Liver (tissue), 9 donors: ENCODE results near the gene ASNSD1. TPM values are rescaled to one million over a fixed set of nuclear protein-coding genes. Genes with fewer than 3 reads are reported as not detected.
"Not testable (repeated sequence)": the region's sequence is repeated elsewhere in the genome, so short reads cannot be mapped to it uniquely, and the experiment has no call there.

Experiments
- DNase-seq: peaks from one replicate; pipeline ENCODE4 v3.0.0-alpha.2; 2017; ENCODE audit warnings: low spot score
- H3K27ac ChIP-seq, 2 donors: one replicate each; pipeline ENCODE4 v1.7.0; 2013; ENCODE audit warnings: inconsistent platforms in 2 of 2, low read length in 2 of 2, control low read depth in 1 of 2, low read depth in 1 of 2, mild to moderate bottlenecking in 1 of 2
- H3K27me3 ChIP-seq, 4 donors: one replicate each; pipeline versions ENCODE4 v1.6.1 to v1.7.0; 2013; ENCODE audit warnings: low read length in 3 of 4, inconsistent platforms in 1 of 4, mild to moderate bottlenecking in 1 of 4, moderate library complexity in 1 of 4; ENCODE audit not compliant: control insufficient read depth in 4 of 4, insufficient read depth in 4 of 4
- H3K36me3 ChIP-seq, 4 donors: one replicate each; pipeline versions ENCODE4 v1.6.1 to v1.7.0; 2013; ENCODE audit warnings: low read length in 3 of 4, mild to moderate bottlenecking in 3 of 4, low read depth in 1 of 4, moderate library complexity in 1 of 4; ENCODE audit not compliant: control insufficient read depth in 4 of 4, insufficient read depth in 3 of 4
- H3K4me1 ChIP-seq, 4 donors: one replicate each; pipeline versions ENCODE4 v1.6.1 to v1.7.0; 2013; ENCODE audit warnings: low read length in 3 of 4, mild to moderate bottlenecking in 3 of 4, moderate library complexity in 1 of 4; ENCODE audit not compliant: control insufficient read depth in 4 of 4, insufficient read depth in 4 of 4
- H3K4me3 ChIP-seq, 3 donors: one replicate each; pipeline versions ENCODE4 v1.6.1 to v1.7.0; 2013; ENCODE audit warnings: low read length in 3 of 3, control low read depth in 1 of 3, low read depth in 1 of 3, mild to moderate bottlenecking in 1 of 3
- H3K9ac ChIP-seq, 2 donors: one replicate each; pipeline ENCODE4 v1.7.0; 2013; ENCODE audit warnings: low read length in 2 of 2, mild to moderate bottlenecking in 2 of 2, moderate library complexity in 2 of 2, control low read depth in 1 of 2, low read depth in 1 of 2
- H3K9me3 ChIP-seq, 4 donors: one replicate each; pipeline versions ENCODE4 v1.6.1 to v1.7.0; 2013; ENCODE audit warnings: low read length in 3 of 4; ENCODE audit not compliant: control insufficient read depth in 4 of 4
- ATF3 ChIP-seq: IDR thresholded peaks from 2 replicates; pipeline ENCODE4 v1.6.1; 2016; ENCODE audit warnings: antibody characterized with exemption
- CTCF ChIP-seq: fragments of 150-350 bp; IDR thresholded peaks from 2 replicates; pipeline ENCODE4 v1.5.1; 2017; ENCODE audit warnings: improper control_type of control experiment, low read depth, low read length; ENCODE audit not compliant: missing input control
- EGR1 ChIP-seq, 2 donors: IDR thresholded peaks; 2 replicates each; pipeline ENCODE4 v1.6.1; 2016 to 2018; ENCODE audit warnings: antibody characterized with exemption in 2 of 2, low read depth in 2 of 2
- FOXA1 ChIP-seq: IDR thresholded peaks from 2 replicates; pipeline ENCODE4 v1.6.1; 2016; ENCODE audit warnings: antibody characterized with exemption
- FOXA2 ChIP-seq: IDR thresholded peaks from 2 replicates; pipeline ENCODE4 v1.6.1; 2016; ENCODE audit warnings: antibody characterized with exemption
- GABPA ChIP-seq, 2 donors: IDR thresholded peaks in 1 of 2; conservative IDR thresholded peaks in 1 of 2; 2 replicates each; pipeline ENCODE4 v1.6.1; 2016; ENCODE audit warnings: antibody characterized with exemption in 2 of 2, mild to moderate bottlenecking in 1 of 2, moderate library complexity in 1 of 2
- HNF4A ChIP-seq, 2 donors: conservative IDR thresholded peaks; 2 replicates each; pipeline ENCODE4 v1.6.1; 2016; ENCODE audit warnings: antibody characterized with exemption in 2 of 2, mild to moderate bottlenecking in 2 of 2
- HNF4G ChIP-seq: IDR thresholded peaks from 2 replicates; pipeline ENCODE4 v1.6.1; 2016; ENCODE audit warnings: antibody characterized with exemption
- JUND ChIP-seq, 2 donors: IDR thresholded peaks; 2 replicates each; pipeline ENCODE4 v1.6.1; 2016; ENCODE audit warnings: antibody characterized with exemption in 2 of 2
- MAX ChIP-seq: IDR thresholded peaks from 2 replicates; pipeline ENCODE4 v1.6.1; 2016; ENCODE audit warnings: antibody characterized with exemption
- NR2F2 ChIP-seq: IDR thresholded peaks from 2 replicates; pipeline ENCODE4 v1.6.1; 2016; ENCODE audit warnings: antibody characterized with exemption
- REST ChIP-seq: IDR thresholded peaks from 2 replicates; pipeline ENCODE4 v1.6.1; 2016; ENCODE audit warnings: antibody characterized with exemption, mild to moderate bottlenecking
- RXRA ChIP-seq, 2 donors: IDR thresholded peaks; 2 replicates each; pipeline ENCODE4 v1.6.1; 2017 to 2018; ENCODE audit warnings: antibody characterized with exemption in 2 of 2, mild to moderate bottlenecking in 1 of 2
- ZBTB33 ChIP-seq: IDR thresholded peaks from 2 replicates; pipeline ENCODE4 v1.6.1; 2016; ENCODE audit warnings: antibody characterized with exemption
- whole genome bisulfite sequencing: extraction: QIAGEN DNeasy Blood & Tissue Kit; methylation state at CpG from one replicate; pipeline ENCODE4 v1.1.7; 2013; 5-methylcytosine and 5-hydroxymethylcytosine counted together
- polyA plus RNA-seq, 2 donors: library from polyadenylated mRNA; stranded (reverse) in 1 of 2; unstranded in 1 of 2; fragments of 200-250 nt in 1 of 2; fragments of >200 nt in 1 of 2; fragmentation: Nextera tagmentation in 1 of 2; extraction: Ambion mirVana in 1 of 2; gene quantifications; one replicate each; pipeline versions ENCODE4 v1.2.1 to v1.2.3, GENCODE V29; 2013 to 2015
- total RNA-seq, 2 donors: library from RNA; depleted of rRNA; stranded (reverse); fragments of >200 nt; gene quantifications; one replicate each; pipeline ENCODE4 v1.2.3, GENCODE V29; 2014
- donor health status: healthy.
- donor health status: healthy.
- donor health status: healthy.
- donor health status: healthy.
- donor health status: healthy.

The ASNSD1 gene
- total and polyA plus RNA-seq, 4 donors = 19.8 to 33.0 (median 25.5) TPM

- TF ChIP-seq MAX (no peak), NR2F2 (no peak), FOXA1 (no peak)
Measured at GRCh38 chr2:189700681-189701080, 39.4 kb downstream of the ASNSD1 start (continued).

- no peak overlapping the region for H3K9ac ChIP-seq
- H3K4me3 ChIP-seq = no peak overlapping the region
- H3K27ac ChIP-seq = no peak overlapping the region
- H3K9me3 ChIP-seq = no peaks in the 10 kb centered on the region
- no peak for DNase-seq
- no peaks in the 10 kb centered on the region for H3K27me3 ChIP-seq
- H3K4me1 ChIP-seq = peaks cover 0 to 6% (median 3%) of the 10 kb centered on the region in 4 donors
- TF ChIP-seq RXRA (IDR thresholded peaks at IDR 0.05) (no peak), JUND (IDR thresholded peaks at IDR 0.05) (no peak), ZBTB33 (no peak)
- H3K36me3 ChIP-seq = no peaks in the 10 kb centered on the region
Measured at GRCh38 chr2:189702071-189702470, 40.8 kb downstream of the ASNSD1 start.

GRCh38 chr2:189709501-189710221, 48.4 kb downstream of the ASNSD1 start:
- no peak for DNase-seq
- Histone ChIP-seq H3K4me3 (no peak overlapping the region), H3K9ac (no peak overlapping the region), H3K36me3 (peaks cover 0 to 2% (median 0%) of the 10 kb centered on the region in 4 donors), H3K9me3 (no peaks in the 10 kb centered on the region), H3K4me1 (no peaks in the 10 kb centered on the region), H3K27ac (no peak overlapping the region), H3K27me3 (no peaks in the 10 kb centered on the region)
- TF ChIP-seq RXRA (IDR thresholded peaks at IDR 0.05) = no peak
- no peak for TF ChIP-seq FOXA1
- WGBS = 93% methylated on average over 5 of the region's 5 CpGs

GRCh38 chr2:189717593-189717992, 56.3 kb downstream of the ASNSD1 start:
- 91% methylated on average over 1 of the region's 1 CpG for WGBS
- H3K4me1 ChIP-seq, H3K9ac ChIP-seq, H3K9me3 ChIP-seq, H3K4me3 ChIP-seq, DNase-seq, H3K36me3 ChIP-seq, H3K27me3 ChIP-seq, H3K27ac ChIP-seq: not testable (repeated sequence)

- H3K9ac ChIP-seq = no peak overlapping the region
- no peak for DNase-seq
- H3K27me3 ChIP-seq = no peaks in the 10 kb centered on the region
- H3K4me3 ChIP-seq = no peak overlapping the region
- H3K4me1 ChIP-seq = no peaks in the 10 kb centered on the region
- no peaks in the 10 kb centered on the region for H3K36me3 ChIP-seq
- 90% methylated on average over 4 of the region's 4 CpGs for WGBS
- H3K27ac ChIP-seq = no peak overlapping the region
- H3K9me3 ChIP-seq = no peaks in the 10 kb centered on the region
- TF ChIP-seq HNF4A (conservative IDR thresholded peaks at IDR 0.05) = no peak
- no peak for TF ChIP-seq ATF3
- TF ChIP-seq EGR1 (IDR thresholded peaks at IDR 0.05; ENCODE audit: low read depth in 2 of 2) = no peak
- no peak for TF ChIP-seq GABPA (IDR thresholded peaks at IDR 0.05 in 1 of 2, conservative IDR thresholded peaks at IDR 0.05 in 1 of 2)
- no peak for TF ChIP-seq RXRA (IDR thresholded peaks at IDR 0.05)
- no peak for TF ChIP-seq FOXA2
- no peak for TF ChIP-seq CTCF
- no peak for TF ChIP-seq REST
- no peak for TF ChIP-seq HNF4G
- TF ChIP-seq FOXA1 = no peak
Measured at GRCh38 chr2:189719571-189719970, 58.3 kb downstream of the ASNSD1 start.
